ENCODE measurements around the gene ZSWIM6. TPM values are rescaled to one million over a fixed set of nuclear protein-coding genes. Genes with fewer than 3 reads are reported as not detected.

The ZSWIM6 gene
- total RNA-seq, 1 donor from 2014 or later, result 20.7 TPM

- TF ChIP-seq, protein P1, sequence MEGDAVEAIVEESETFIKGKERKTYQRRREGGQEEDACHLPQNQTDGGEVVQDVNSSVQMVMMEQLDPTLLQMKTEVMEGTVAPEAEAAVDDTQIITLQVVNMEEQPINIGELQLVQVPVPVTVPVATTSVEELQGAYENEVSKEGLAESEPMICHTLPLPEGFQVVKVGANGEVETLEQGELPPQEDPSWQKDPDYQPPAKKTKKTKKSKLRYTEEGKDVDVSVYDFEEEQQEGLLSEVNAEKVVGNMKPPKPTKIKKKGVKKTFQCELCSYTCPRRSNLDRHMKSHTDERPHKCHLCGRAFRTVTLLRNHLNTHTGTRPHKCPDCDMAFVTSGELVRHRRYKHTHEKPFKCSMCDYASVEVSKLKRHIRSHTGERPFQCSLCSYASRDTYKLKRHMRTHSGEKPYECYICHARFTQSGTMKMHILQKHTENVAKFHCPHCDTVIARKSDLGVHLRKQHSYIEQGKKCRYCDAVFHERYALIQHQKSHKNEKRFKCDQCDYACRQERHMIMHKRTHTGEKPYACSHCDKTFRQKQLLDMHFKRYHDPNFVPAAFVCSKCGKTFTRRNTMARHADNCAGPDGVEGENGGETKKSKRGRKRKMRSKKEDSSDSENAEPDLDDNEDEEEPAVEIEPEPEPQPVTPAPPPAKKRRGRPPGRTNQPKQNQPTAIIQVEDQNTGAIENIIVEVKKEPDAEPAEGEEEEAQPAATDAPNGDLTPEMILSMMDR (IDR thresholded peaks at IDR 0.05), result peak; percentile 24
- H3K4me3 Mint-ChIP-seq (ENCODE audit: unreplicated experiment), result peak overlapping the region; percentile 15
- no peak for DNase-seq (ENCODE audit: extremely low spot score, unreplicated experiment)
- no peaks in the 10 kb centered on the region for H3K36me3 Mint-ChIP-seq (ENCODE audit: unreplicated experiment)
- H3K27ac Mint-ChIP-seq (ENCODE audit: unreplicated experiment), result peak overlapping the region; percentile 93
- peaks cover 76% of the 10 kb centered on the region for H3K4me1 Mint-ChIP-seq (ENCODE audit: unreplicated experiment)
- H3K27me3 Mint-ChIP-seq (ENCODE audit: unreplicated experiment), result no peaks in the 10 kb centered on the region
- H3K9me3 Mint-ChIP-seq (ENCODE audit: unreplicated experiment), result no peaks in the 10 kb centered on the region
Measured at GRCh38 chr5:61301341-61302199, 30.5 kb upstream of the ZSWIM6 start.

DNA sequence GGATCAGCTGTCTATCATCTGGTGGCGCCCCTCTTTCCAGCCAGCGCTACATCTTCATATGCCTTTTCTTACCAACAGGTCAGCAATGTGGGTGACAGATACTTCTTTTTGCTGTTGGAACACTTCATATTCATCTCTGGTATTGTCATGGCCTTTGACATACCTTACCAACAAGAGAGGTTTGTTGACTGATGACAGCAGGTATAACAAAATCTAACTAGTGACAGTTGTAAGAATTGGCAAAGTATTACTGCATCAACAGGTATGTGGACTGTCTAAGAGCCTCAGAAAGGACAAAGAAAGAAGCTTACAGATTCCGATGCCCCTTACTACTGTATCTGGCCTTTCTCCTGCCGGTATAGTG lies 29.9 kb upstream of the ZSWIM6 start:
- peak overlapping the region; percentile 93 for H3K27ac Mint-ChIP-seq (ENCODE audit: unreplicated experiment)
- H3K36me3 Mint-ChIP-seq (ENCODE audit: unreplicated experiment), result no peaks in the 10 kb centered on the region
- TF ChIP-seq, protein P1 (IDR thresholded peaks at IDR 0.05), result no peak
- H3K27me3 Mint-ChIP-seq (ENCODE audit: unreplicated experiment), result no peaks in the 10 kb centered on the region
- peaks cover 79% of the 10 kb centered on the region for H3K4me1 Mint-ChIP-seq (ENCODE audit: unreplicated experiment)
- H3K9me3 Mint-ChIP-seq (ENCODE audit: unreplicated experiment), result no peaks in the 10 kb centered on the region
- peak overlapping the region; percentile 15 for H3K4me3 Mint-ChIP-seq (ENCODE audit: unreplicated experiment)
- no peak for DNase-seq (ENCODE audit: extremely low spot score, unreplicated experiment)

DNA sequence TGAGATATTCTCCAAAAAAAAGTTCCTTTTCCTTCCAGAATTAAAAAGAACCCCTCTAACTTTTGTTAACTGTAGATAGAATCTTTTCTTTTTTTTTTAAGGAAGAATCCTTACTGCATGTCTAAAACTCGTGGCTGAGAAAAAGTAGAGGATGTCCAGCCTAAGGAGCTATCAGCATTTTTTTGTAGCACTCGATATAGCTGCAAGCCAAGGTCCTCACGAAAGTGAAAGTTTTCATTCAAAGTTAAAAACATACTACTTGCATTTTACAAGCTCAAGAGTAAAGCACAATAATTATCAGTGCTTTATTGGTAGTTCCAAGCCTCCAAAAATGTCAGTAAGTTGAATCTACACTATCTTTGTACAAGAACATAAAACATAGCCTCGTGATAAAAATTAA lies 28.7 kb upstream of the ZSWIM6 start:
- H3K27me3 Mint-ChIP-seq (ENCODE audit: unreplicated experiment), result no peaks in the 10 kb centered on the region
- no peak for DNase-seq (ENCODE audit: extremely low spot score, unreplicated experiment)
- no peak overlapping the region for H3K4me3 Mint-ChIP-seq (ENCODE audit: unreplicated experiment)
- H3K36me3 Mint-ChIP-seq (ENCODE audit: unreplicated experiment), result no peaks in the 10 kb centered on the region
- no peaks in the 10 kb centered on the region for H3K9me3 Mint-ChIP-seq (ENCODE audit: unreplicated experiment)
- TF ChIP-seq, protein P1 (IDR thresholded peaks at IDR 0.05), result no peak
- peak overlapping the region; percentile 93 for H3K27ac Mint-ChIP-seq (ENCODE audit: unreplicated experiment)
- peaks cover 87% of the 10 kb centered on the region for H3K4me1 Mint-ChIP-seq (ENCODE audit: unreplicated experiment)

DNA sequence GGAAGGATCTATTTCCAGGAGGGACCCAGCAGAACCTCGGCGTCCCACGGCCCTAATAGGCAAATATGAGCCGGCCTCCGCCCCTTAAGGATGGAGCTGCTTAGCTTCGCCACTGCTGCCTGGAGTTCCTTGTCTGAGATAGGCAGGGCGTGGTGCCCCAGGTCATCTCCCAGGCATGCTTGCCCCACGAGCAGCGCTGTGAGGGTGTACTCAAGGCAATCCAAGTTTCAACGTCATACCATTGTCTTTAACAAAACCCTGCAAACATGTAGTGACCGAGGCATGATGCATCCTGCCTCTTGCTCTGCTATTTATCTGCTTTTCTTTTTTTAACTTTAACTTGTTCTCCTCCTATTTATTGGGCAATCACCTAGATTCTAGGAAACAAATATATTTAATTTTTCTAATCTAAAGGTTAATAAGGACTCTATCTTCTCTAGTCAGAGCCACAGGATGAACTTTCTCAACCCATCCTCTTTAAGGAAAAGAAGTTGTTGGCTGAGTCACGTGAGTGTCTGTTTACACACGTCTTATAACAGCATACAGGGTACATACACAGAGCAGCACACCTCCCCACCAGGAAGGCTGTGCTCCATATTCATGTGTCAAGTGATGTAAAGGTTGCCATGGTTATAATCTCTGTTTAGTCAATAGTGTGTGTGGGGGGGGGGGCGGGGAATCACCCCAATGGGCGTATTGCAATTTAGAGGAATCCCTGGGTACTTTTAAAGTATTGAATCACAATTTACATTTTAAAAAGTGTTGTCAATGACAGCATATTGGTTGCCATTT lies 27.3 kb upstream of the ZSWIM6 start:
- H3K27me3 Mint-ChIP-seq (ENCODE audit: unreplicated experiment), result no peaks in the 10 kb centered on the region
- no peak for DNase-seq (ENCODE audit: extremely low spot score, unreplicated experiment)
- H3K4me3 Mint-ChIP-seq (ENCODE audit: unreplicated experiment), result no peak overlapping the region
- peaks cover 82% of the 10 kb centered on the region for H3K4me1 Mint-ChIP-seq (ENCODE audit: unreplicated experiment)
- H3K27ac Mint-ChIP-seq (ENCODE audit: unreplicated experiment), result no peak overlapping the region
- TF ChIP-seq, protein P1 (IDR thresholded peaks at IDR 0.05), result no peak
- H3K9me3 Mint-ChIP-seq (ENCODE audit: unreplicated experiment), result no peaks in the 10 kb centered on the region
- no peaks in the 10 kb centered on the region for H3K36me3 Mint-ChIP-seq (ENCODE audit: unreplicated experiment)

Measured in osteocyte (in vitro differentiated cells).